DND-41 (cell line): ENCODE results near the gene TPX2.

Experiments used
- ATAC-seq: fragments of 200-7000 bp; cut with Tn5 transposase; 3 replicates; pipeline ENCODE4 v1.9.1; 2021; ENCODE audit warnings: low read depth; ENCODE audit not compliant: insufficient read depth
- DNase-seq: peaks from one replicate; pipeline ENCODE4 v3.0.0-alpha.2; 2020
- H2AFZ ChIP-seq: 2 replicates; pipeline ENCODE4 v1.6.0; 2012; ENCODE audit warnings: low read depth, low read length
- H3K27ac ChIP-seq: 2 replicates; pipeline ENCODE4 v1.5.1; 2012; ENCODE audit warnings: low read length, inconsistent platforms
- H3K27me3 ChIP-seq: fragments of 200-600 bp; sonication (generic); 2 replicates; pipeline ENCODE4 v1.6.0; 2012; ENCODE audit warnings: low read length, mild to moderate bottlenecking, inconsistent platforms; ENCODE audit not compliant: insufficient read depth, poor library complexity
- H3K36me3 ChIP-seq: 2 replicates; pipeline ENCODE4 v1.5.1; 2012; ENCODE audit warnings: low read length, inconsistent platforms; ENCODE audit not compliant: insufficient read depth
- H3K4me1 ChIP-seq: 2 replicates; pipeline ENCODE4 v1.5.1; 2012; ENCODE audit warnings: mild to moderate bottlenecking, low read length; ENCODE audit not compliant: insufficient read depth
- H3K4me2 ChIP-seq: 2 replicates; pipeline ENCODE4 v1.6.0; 2012; ENCODE audit warnings: mild to moderate bottlenecking, moderate library complexity, low read length, inconsistent platforms; ENCODE audit not compliant: insufficient read depth
- H3K4me3 ChIP-seq, 2 experiments: fragments of 200-600 bp in 1 of 2; shearing (Covaris generic) in 1 of 2; 2 replicates each; pipeline ENCODE4 v1.5.1; 2012 to 2016; ENCODE audit warnings: inconsistent platforms in 2 of 2, low read length in 2 of 2, mild to moderate bottlenecking in 2 of 2, low read depth in 1 of 2, moderate library complexity in 1 of 2
- H3K79me2 ChIP-seq: 2 replicates; pipeline ENCODE4 v1.6.0; 2012; ENCODE audit warnings: low read length, inconsistent platforms; ENCODE audit not compliant: insufficient read depth
- H3K9ac ChIP-seq: 2 replicates; pipeline ENCODE4 v1.6.0; 2012; ENCODE audit warnings: low read depth, mild to moderate bottlenecking, inconsistent platforms, low read length, moderate library complexity
- H3K9me3 ChIP-seq: 2 replicates; pipeline ENCODE4 v1.5.1; 2012; ENCODE audit warnings: low read length, moderate library complexity, mild to moderate bottlenecking, inconsistent platforms; ENCODE audit not compliant: insufficient read depth, severe bottlenecking
- H4K20me1 ChIP-seq: 2 replicates; pipeline ENCODE4 v1.6.0; 2012; ENCODE audit warnings: low read length; ENCODE audit not compliant: insufficient read depth
- EZH2 ChIP-seq: IDR thresholded peaks from 3 replicates; pipeline ENCODE4 v1.6.1; 2012; ENCODE audit warnings: borderline replicate concordance, low read depth, mild to moderate bottlenecking, moderate library complexity, low read length, inconsistent platforms; ENCODE audit not compliant: severe bottlenecking
- TF ChIP-seq, protein P1 (sequence below): IDR thresholded peaks from 2 replicates; pipeline ENCODE4 v1.5.1; 2012; ENCODE audit warnings: borderline replicate concordance, low read length, moderate library complexity, mild to moderate bottlenecking; ENCODE audit not compliant: poor library complexity, severe bottlenecking; ENCODE audit errors: extremely low read depth

Gene TPX2

DNA sequence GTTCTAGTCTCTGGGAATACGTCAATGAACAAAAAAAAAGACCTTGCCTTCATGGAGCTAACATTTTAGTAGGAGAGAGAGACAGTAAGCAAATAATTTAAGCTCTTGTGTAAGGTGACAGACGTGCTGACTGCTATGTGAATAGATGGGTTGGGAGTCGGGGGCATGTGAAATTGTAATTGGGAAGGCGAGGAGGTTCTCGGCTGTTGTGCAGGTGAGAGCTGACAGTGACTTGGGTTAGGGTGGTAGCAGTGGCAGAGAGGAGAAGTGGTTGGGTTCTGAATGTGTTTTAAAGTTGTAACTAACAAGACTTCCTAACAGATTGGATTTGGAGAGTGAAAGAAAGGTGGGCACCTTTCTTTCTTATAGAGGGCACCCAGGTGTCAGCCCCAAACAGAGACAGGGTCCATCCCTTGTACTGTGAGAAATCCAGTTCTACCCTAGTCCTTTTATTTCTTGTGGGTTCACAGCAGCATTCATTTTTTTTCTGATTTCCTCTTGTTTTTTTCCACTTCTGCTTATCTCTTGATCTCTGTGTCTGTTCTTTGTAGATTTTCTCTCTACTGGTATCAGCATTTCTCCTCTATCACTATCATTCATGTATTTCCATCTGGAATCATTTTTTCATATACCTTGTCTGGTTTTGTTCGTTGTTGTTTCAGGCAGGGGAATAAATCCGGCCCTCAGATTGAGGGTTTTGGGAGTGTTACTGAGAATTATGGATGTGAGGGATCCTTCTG, 64.6 kb downstream of the TPX2 start:
- DNase-seq (no peak), ATAC-seq (peak; percentile 46)
- Histone ChIP-seq H3K79me2 (no peaks in the 10 kb centered on the region), H3K4me3 (no peak overlapping the region), H3K4me1 (no peaks in the 10 kb centered on the region), H3K9me3 (no peaks in the 10 kb centered on the region), H2AFZ (no peak overlapping the region), H4K20me1 (no peaks in the 10 kb centered on the region), H3K27ac (0 out of 2 replicates have a peak overlapping the region, but pooled peaks have one; percentile 33), H3K4me2 (no peak overlapping the region), H3K27me3 (no peaks in the 10 kb centered on the region), H3K9ac (no peak overlapping the region), H3K36me3 (peaks cover 85% of the 10 kb centered on the region)
- no peak for TF ChIP-seq EZH2
- TF ChIP-seq, protein P1, sequence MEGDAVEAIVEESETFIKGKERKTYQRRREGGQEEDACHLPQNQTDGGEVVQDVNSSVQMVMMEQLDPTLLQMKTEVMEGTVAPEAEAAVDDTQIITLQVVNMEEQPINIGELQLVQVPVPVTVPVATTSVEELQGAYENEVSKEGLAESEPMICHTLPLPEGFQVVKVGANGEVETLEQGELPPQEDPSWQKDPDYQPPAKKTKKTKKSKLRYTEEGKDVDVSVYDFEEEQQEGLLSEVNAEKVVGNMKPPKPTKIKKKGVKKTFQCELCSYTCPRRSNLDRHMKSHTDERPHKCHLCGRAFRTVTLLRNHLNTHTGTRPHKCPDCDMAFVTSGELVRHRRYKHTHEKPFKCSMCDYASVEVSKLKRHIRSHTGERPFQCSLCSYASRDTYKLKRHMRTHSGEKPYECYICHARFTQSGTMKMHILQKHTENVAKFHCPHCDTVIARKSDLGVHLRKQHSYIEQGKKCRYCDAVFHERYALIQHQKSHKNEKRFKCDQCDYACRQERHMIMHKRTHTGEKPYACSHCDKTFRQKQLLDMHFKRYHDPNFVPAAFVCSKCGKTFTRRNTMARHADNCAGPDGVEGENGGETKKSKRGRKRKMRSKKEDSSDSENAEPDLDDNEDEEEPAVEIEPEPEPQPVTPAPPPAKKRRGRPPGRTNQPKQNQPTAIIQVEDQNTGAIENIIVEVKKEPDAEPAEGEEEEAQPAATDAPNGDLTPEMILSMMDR, result no peak

- Histone ChIP-seq H3K4me2 (no peak overlapping the region), H3K27me3 (no peaks in the 10 kb centered on the region), H4K20me1 (no peaks in the 10 kb centered on the region), H3K36me3 (peaks cover 55% of the 10 kb centered on the region), H3K9ac (no peak overlapping the region), H3K9me3 (no peaks in the 10 kb centered on the region), H3K4me1 (no peaks in the 10 kb centered on the region), H3K27ac (no peak overlapping the region), H3K79me2 (no peaks in the 10 kb centered on the region), H3K4me3 (no peak overlapping the region), H2AFZ (no peak overlapping the region)
- ATAC-seq, result no peak
- TF ChIP-seq EZH2, result no peak
- DNase-seq, result no peak
These were observed 67.7 kb downstream of the TPX2 start for GRCh38 chr20:31806564-31807355.

GRCh38 chr20:31808481-31808880, 69.4 kb downstream of the TPX2 start:
- Histone ChIP-seq H2AFZ (no peak overlapping the region), H3K79me2 (no peaks in the 10 kb centered on the region), H3K4me1 (no peaks in the 10 kb centered on the region), H3K4me2 (no peak overlapping the region), H3K4me3 (no peak overlapping the region), H3K36me3 (peaks cover 39% of the 10 kb centered on the region), H3K27me3 (no peaks in the 10 kb centered on the region), H3K9me3 (no peaks in the 10 kb centered on the region), H3K9ac (no peak overlapping the region), H4K20me1 (no peaks in the 10 kb centered on the region), H3K27ac (no peak overlapping the region)
- DNase-seq (no peak), ATAC-seq (no peak)
- TF ChIP-seq EZH2, result no peak
- TF ChIP-seq, protein P1, result no peak

DNA sequence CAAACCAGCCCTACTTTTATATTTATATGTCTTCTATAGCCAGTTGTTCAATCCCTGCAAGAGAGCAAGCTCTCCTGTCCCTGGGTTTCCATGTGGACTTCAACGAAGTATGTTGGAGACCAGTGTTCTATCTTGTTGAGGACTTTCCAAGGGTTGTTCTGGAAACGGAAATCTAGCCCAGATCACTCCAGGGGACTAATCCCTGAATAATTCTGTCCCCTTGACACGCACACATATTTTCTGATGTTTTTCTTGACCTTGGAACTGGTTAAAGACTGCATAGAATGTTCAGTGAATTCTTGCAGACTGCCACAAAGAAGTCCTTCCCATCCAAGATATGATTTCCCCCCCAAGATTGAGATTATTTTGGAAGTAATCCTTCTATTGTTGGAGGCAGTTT, 70.6 kb downstream of the TPX2 start:
- no peak for TF ChIP-seq EZH2
- TF ChIP-seq, protein P1, result no peak
- no peak overlapping the region for H3K27ac ChIP-seq
- H3K79me2 ChIP-seq, result no peaks in the 10 kb centered on the region
- no peak overlapping the region for H2AFZ ChIP-seq
- H3K27me3 ChIP-seq, result no peaks in the 10 kb centered on the region
- no peaks in the 10 kb centered on the region for H3K4me1 ChIP-seq
- no peak overlapping the region for H3K9ac ChIP-seq
- H3K36me3 ChIP-seq, result peaks cover 27% of the 10 kb centered on the region
- no peak overlapping the region for H3K4me2 ChIP-seq
- no peak for DNase-seq
- no peak overlapping the region for H3K4me3 ChIP-seq
- no peak for ATAC-seq
- no peaks in the 10 kb centered on the region for H4K20me1 ChIP-seq
- H3K9me3 ChIP-seq, result no peaks in the 10 kb centered on the region
